Pancreas (tissue), 10 donors: ENCODE measurements around the gene SH3RF2. TPM values are rescaled to one million over a fixed set of nuclear protein-coding genes. Genes with fewer than 3 reads are reported as not detected.

Experiments
- ATAC-seq, 4 donors: fragments of 200-7000 bp; cut with Tn5 transposase; one replicate each; pipeline versions ENCODE4 v1.8.0 to v1.9.1; 2020; ENCODE audit warnings: mild to moderate bottlenecking in 4 of 4, moderate library complexity in 4 of 4
- DNase-seq, 6 donors: peaks; one replicate each; pipeline ENCODE4 v3.0.0-alpha.2; 2020
- FAIRE-seq: peaks from 2 replicates; lab custom pipeline; 2012; peaks lifted over from hg19 to GRCh38; lab: Jason Lieb, UNC
- H3K27ac ChIP-seq, 4 donors: fragments of 200-600 bp; sonication (generic); 1 replicate in 3 of 4; 2 replicates in 1 of 4; pipeline versions ENCODE4 v1.5.0 to v1.8.0; 2020
- H3K27me3 ChIP-seq, 4 donors: fragments of 200-600 bp; one replicate each; pipeline ENCODE4 v1.8.0; 2021
- H3K36me3 ChIP-seq, 3 donors: fragments of 200-600 bp; sonication (generic) in 1 of 3; one replicate each; pipeline versions ENCODE4 v1.5.0 to v1.8.0; 2020 to 2021
- H3K4me1 ChIP-seq, 3 donors: fragments of 200-600 bp; one replicate each; pipeline ENCODE4 v1.8.0; 2021
- H3K4me3 ChIP-seq, 4 donors: fragments of 200-600 bp; sonication (generic) in 2 of 4; one replicate each; pipeline versions ENCODE4 v1.5.0 to v1.8.0; 2020 to 2021
- H3K9me3 ChIP-seq, 4 donors: fragments of 200-600 bp; one replicate each; pipeline ENCODE4 v1.8.0; 2021
- WGBS, 2 donors: extraction: QIAGEN DNeasy Blood & Tissue Kit; methylation state at CpG; one replicate each; pipeline ENCODE4 v1.1.7; 2013; 5-methylcytosine and 5-hydroxymethylcytosine counted together
- intact Hi-C, 3 donors: fragments of 100-400 bp; cut with DNase I; formaldehyde crosslinking; loops; one replicate each; pipeline versions ENCODE4 v1.11.1 to v1.14.2; 2022
- polyA plus RNA-seq, 2 donors: library from polyadenylated mRNA; stranded (reverse); fragments of 200-250 nt; gene quantifications; one replicate each; pipeline ENCODE4 v1.2.3, GENCODE V29; 2013
- total RNA-seq, 6 donors: library from RNA; stranded (reverse); fragmentation: NEBNext Ultra II Directional in 4 of 6; extraction: Animal tissue kit (Norgen Biotek cat#: 25700) in 4 of 6; gene quantifications; one replicate each; pipeline versions ENCODE4 v1.2.1 to v1.2.4, GENCODE V29; 2021 to 2023
- TF ChIP-seq, protein P1 (sequence below), 4 donors: fragments of 200-600 bp; sonication (generic) in 3 of 4; IDR thresholded peaks; one replicate each; pipeline versions ENCODE4 v1.5.0 to v1.8.0; 2021; ENCODE audit warnings: antibody characterized with exemption in 4 of 4
- donor health status: healthy with polysubstance abuse.
- donor health status: DM: no; HTN: no; CAD: no; lungs with moderate emphysema.
- donor health status: DM: no; HTN: no; CAD: no.
- donor health status: control.
- donor health status: control.
- donor health status: Bipolar disorder and iron deficiency.
- donor health status: DM: yes; HTN: yes; CAD: no.
- donor health status: DM: no; HTN: no; CAD: no.
- donor health status: DM: no; HTN: no; CAD: no.
- donor health status: DM: yes; HTN: yes; CAD: no.

SH3RF2 gene
- total and polyA plus RNA-seq, 8 donors: 6.3 to 22.4 (median 12.8) TPM

DNA sequence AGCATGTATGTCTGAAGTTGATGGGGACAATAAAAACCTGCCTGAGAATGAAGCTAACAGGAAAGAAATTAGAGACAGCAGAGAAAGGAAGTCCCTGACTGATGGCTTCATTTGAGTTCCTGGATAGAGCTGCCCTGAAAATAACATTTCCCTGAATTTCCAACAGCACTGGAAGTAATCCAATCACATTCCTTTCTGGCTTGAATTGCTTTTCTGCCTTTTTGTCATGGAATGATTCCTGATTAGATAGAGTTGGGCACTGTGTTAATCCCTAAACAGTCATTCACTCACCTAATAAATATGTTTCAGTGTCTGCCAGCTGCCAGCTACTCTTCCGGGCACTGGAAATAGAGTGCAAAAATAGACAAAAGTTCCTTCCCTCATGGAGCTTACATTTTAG lies 30.0 kb upstream of the SH3RF2 start:
- ATAC-seq (no peak), FAIRE-seq (no peak), DNase-seq (no peak)
- WGBS, 2 donors: 63 to 68% methylated on average over 1 of the region's 1 CpG
- no peaks in the 10 kb centered on the region for H3K4me1 ChIP-seq
- no peaks in the 10 kb centered on the region for H3K36me3 ChIP-seq
- H3K27me3 ChIP-seq: no peaks in the 10 kb centered on the region
- TF ChIP-seq, protein P1, sequence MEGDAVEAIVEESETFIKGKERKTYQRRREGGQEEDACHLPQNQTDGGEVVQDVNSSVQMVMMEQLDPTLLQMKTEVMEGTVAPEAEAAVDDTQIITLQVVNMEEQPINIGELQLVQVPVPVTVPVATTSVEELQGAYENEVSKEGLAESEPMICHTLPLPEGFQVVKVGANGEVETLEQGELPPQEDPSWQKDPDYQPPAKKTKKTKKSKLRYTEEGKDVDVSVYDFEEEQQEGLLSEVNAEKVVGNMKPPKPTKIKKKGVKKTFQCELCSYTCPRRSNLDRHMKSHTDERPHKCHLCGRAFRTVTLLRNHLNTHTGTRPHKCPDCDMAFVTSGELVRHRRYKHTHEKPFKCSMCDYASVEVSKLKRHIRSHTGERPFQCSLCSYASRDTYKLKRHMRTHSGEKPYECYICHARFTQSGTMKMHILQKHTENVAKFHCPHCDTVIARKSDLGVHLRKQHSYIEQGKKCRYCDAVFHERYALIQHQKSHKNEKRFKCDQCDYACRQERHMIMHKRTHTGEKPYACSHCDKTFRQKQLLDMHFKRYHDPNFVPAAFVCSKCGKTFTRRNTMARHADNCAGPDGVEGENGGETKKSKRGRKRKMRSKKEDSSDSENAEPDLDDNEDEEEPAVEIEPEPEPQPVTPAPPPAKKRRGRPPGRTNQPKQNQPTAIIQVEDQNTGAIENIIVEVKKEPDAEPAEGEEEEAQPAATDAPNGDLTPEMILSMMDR (IDR thresholded peaks at IDR 0.05): no peak
- intact Hi-C loops: loop anchor here in 1 of 3 donors (10.0 kb wide), 1 partner anchor 138 kb away; no protein-coding TSS in a partner anchor
- H3K27ac ChIP-seq: no peak overlapping the region
- H3K4me3 ChIP-seq: no peak overlapping the region
- no peaks in the 10 kb centered on the region for H3K9me3 ChIP-seq

DNA sequence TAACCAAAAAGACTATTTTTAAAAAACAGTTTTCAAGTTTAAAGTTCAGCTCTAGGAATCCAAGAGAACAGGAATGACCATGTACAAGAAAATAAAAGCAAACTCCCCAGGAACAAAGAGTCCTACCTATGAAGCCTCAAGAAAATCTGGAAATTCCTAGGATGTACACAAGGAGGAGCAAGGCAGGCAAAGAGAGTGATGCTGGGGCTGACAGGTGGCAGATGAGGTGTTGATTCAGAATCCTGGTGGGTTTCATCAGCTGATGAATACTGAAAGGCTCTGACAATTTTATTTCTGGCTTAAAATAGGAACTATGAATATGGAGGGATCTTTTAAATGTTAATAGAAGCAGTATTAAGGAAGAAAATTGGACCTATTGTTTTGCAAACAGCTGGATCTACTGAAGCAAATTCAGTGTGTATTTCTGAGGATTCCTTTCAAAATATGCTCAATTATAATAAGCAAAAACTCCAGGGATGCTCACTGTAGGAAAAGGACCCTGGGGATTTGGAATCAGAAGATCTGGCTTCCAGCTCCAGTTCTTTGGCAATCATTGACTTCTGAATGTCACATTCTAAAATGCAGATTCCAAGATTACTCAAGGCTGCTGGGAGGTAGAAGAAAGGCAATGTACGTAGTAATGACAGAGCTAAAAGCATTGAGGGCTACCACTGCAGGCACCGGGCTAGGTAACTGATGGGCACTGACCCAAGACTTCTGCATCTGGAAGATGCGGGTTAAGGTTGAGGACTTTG lies 28.0 kb upstream of the SH3RF2 start:
- DNase-seq (no peak), ATAC-seq (peak in 2 of 4 donors; percentile 46 to 47), FAIRE-seq (no peak)
- H3K36me3 ChIP-seq: no peaks in the 10 kb centered on the region
- 53 to 59% methylated on average over 3 of the region's 3 CpGs for WGBS, 2 donors
- intact Hi-C loops: loop anchor here in 1 of 3 donors (10.0 kb wide), 1 partner anchor 136 kb away; no protein-coding TSS in a partner anchor
- no peaks in the 10 kb centered on the region for H3K9me3 ChIP-seq
- no peak overlapping the region for H3K27ac ChIP-seq
- no peaks in the 10 kb centered on the region for H3K4me1 ChIP-seq
- TF ChIP-seq, protein P1 (IDR thresholded peaks at IDR 0.05): no peak
- no peaks in the 10 kb centered on the region for H3K27me3 ChIP-seq
- H3K4me3 ChIP-seq: no peak overlapping the region

DNA sequence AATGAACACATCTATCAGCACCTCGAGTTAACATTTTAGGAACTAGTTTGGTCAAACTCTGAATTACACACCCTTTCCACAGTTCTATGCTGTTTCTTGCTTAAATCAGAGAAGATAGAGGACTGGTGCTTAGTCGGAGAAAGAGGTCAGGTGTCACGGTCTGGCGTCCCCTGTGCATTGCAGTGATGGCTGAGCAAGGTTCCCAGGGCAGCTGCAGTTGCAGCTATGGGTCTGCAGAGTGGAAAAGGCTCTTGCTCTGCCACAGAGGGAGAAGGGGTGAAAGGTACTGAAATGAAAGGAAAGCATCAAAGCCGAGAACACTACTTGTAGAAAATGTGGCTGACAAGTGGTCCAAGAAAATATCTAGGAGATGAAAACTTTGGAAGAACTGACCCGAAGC lies 25.2 kb upstream of the SH3RF2 start:
- Histone ChIP-seq H3K4me1 (no peaks in the 10 kb centered on the region), H3K4me3 (no peak overlapping the region), H3K27ac (no peak overlapping the region), H3K27me3 (no peaks in the 10 kb centered on the region), H3K9me3 (no peaks in the 10 kb centered on the region), H3K36me3 (no peaks in the 10 kb centered on the region)
- FAIRE-seq (no peak), ATAC-seq (no peak), DNase-seq (no peak)
- WGBS, 2 donors: 82 to 83% methylated on average over 6 of the region's 6 CpGs
- TF ChIP-seq, protein P1 (IDR thresholded peaks at IDR 0.05): no peak
- intact Hi-C loops: no loop called here

DNA sequence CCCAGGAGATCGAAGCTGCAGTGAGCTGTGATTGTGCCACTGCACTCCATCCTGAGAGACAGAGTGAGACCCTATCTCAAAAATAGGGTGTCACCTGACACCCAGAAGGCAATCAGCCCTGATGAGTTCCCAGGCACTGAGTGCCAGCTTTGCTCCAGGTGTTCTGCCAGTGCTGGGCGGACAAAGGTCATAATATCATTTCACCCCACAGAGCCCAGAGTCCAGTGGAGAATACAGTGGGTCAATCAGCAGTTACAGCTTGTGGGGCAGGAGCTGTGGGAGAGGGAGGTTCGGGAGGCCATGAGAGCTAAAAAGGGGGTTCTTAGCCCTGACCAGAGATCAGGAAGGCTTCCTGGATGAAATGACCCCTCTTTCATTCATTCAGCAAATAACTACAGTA lies 24.4 kb upstream of the SH3RF2 start:
- intact Hi-C loops: no loop called here
- Histone ChIP-seq H3K9me3 (no peaks in the 10 kb centered on the region), H3K4me3 (no peak overlapping the region), H3K27ac (no peak overlapping the region), H3K4me1 (no peaks in the 10 kb centered on the region), H3K36me3 (no peaks in the 10 kb centered on the region), H3K27me3 (no peaks in the 10 kb centered on the region)
- FAIRE-seq (no peak), ATAC-seq (no peak), DNase-seq (no peak)
- TF ChIP-seq, protein P1 (IDR thresholded peaks at IDR 0.05): no peak
- WGBS, 2 donors: 77 to 84% methylated on average over 3 of the region's 3 CpGs

DNA sequence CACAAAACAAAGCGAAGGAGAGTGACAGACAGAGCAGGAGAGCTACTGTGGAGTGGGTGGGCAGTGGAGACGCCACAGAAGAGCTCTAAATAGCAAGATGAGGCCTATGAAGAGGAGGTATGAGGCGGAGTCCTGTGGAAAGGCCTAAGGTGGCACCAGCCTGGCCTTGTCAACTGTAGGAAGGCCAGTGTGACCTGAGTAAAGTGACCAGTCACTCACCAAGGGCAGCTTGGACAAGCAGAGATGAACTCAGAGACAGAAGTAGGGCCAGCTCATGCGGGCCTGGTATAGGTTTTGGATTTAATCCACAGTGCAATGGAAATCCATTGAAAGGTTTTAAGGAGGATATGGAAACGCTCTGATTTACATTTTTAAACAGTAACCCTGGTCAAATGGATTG lies 23.8 kb upstream of the SH3RF2 start:
- Histone ChIP-seq H3K36me3 (no peaks in the 10 kb centered on the region), H3K4me1 (no peaks in the 10 kb centered on the region), H3K27ac (no peak overlapping the region), H3K4me3 (no peak overlapping the region), H3K27me3 (no peaks in the 10 kb centered on the region), H3K9me3 (no peaks in the 10 kb centered on the region)
- no peak for FAIRE-seq
- intact Hi-C loops: no loop called here
- WGBS, 2 donors: 89 to 94% methylated on average over 5 of the region's 5 CpGs
- no peak for ATAC-seq
- TF ChIP-seq, protein P1 (IDR thresholded peaks at IDR 0.05): no peak
- DNase-seq: no peak
